Measurements from ENCODE around the gene LIN54. TPM values are rescaled to one million over a fixed set of nuclear protein-coding genes. Genes with fewer than 3 reads are reported as not detected.

LIN54 gene
- total and polyA plus RNA-seq, 2 of the 13 experiments (the other 11 are each of a cell fraction or from before 2014, with no cell fraction given): 25.2 to 32.9 TPM

DNA sequence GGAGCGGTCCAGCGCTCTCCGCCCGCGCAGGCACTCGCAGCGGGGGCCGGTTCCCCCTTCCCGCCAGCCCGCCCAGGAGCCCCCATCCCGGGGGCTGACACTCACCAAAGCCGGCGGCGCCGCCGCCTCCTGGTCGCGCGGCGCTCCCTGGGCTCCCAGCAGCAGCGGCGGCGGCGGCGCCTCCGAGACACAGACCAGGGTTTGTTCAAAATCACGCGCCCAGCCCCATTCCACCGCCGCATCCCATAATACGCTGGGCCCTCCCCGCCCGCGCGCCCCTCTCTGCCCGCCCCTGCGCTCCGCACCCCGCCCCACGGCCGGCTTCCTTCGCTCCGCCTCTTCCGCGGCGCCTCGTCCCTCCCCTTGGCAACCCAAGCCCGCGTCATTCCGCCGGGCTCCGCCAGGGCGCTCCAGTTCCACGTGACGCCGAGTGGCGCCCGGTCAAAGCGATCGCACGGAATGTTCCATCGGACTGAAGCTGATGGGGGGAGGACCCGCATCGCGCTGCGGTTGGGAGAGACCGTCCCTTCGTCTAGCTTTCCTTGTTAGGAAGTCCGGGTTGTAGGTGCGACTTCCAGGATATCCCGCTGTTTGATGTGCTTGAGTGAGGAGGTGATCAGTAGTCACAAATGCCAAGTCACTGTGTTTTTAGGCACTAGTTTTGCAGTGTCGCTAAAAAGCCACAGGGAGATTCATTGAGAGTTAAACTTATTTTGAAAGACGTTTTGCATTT, 2.2 kb upstream of the LIN54 start (continued):
- TF ChIP-seq, protein P1, sequence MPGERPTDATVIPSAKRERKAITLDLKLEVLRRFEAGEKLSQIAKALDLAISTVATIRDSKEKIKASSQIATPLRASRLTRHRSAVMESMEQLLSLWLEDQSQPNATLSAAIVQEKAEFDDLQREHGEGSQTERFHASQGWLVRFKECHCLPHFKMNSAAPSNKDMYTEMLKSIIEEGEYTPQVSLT (CRISPR knock-in tag; IDR thresholded peaks at IDR 0.05; ENCODE audit: borderline replicate concordance, low read depth): no peak
- TF ChIP-seq PPARG (CRISPR knock-in tag; conservative IDR thresholded peaks at IDR 0.05) (peak; percentile 32; the same call in 1 of the 2 replicates), ERF (CRISPR knock-in tag; IDR thresholded peaks at IDR 0.05) (peak; percentile 90), ZNF768 (CRISPR knock-in tag; IDR thresholded peaks at IDR 0.05) (0 out of 2 replicates have a peak, but pooled peaks have one; percentile 13), NR1H2 (CRISPR knock-in tag; IDR thresholded peaks at IDR 0.05; ENCODE audit: borderline replicate concordance, low read depth) (no peak), ZNF724P (CRISPR knock-in tag; IDR thresholded peaks at IDR 0.05; ENCODE audit: borderline replicate concordance) (no peak), TCF7L2 (IDR thresholded peaks at IDR 0.05; ENCODE audit: low read depth, low read length) (no peak), ZNF441 (CRISPR knock-in tag; IDR thresholded peaks at IDR 0.05; ENCODE audit: borderline replicate concordance) (peak; percentile 59; the same call in 1 of the 2 replicates), FOXK2 (IDR thresholded peaks at IDR 0.05) (peak; percentile 97), KLF13 (CRISPR knock-in tag; IDR thresholded peaks at IDR 0.05) (no peak), HDAC6 (IDR thresholded peaks at IDR 0.05; ENCODE audit: low read depth, low read length) (no peak), HNRNPH1 (optimal IDR thresholded peaks at IDR 0.05; ENCODE audit: low read depth, low read length) (no peak), JDP2 (CRISPR knock-in tag; IDR thresholded peaks at IDR 0.05; ENCODE audit: borderline replicate concordance) (no peak), SP2 (CRISPR knock-in tag; IDR thresholded peaks at IDR 0.05) (peak; percentile 64; the same call in 1 of the 2 replicates), POLR2AphosphoS2 (IDR thresholded peaks at IDR 0.05; ENCODE audit: low read depth, low read length) (no peak), NFIC (IDR thresholded peaks at IDR 0.05; ENCODE audit: low read length) (0 out of 2 replicates have a peak, but pooled peaks have one; percentile 54), XBP1 (CRISPR knock-in tag; IDR thresholded peaks at IDR 0.05) (no peak), ZNF558 (CRISPR knock-in tag; IDR thresholded peaks at IDR 0.05; ENCODE audit: borderline replicate concordance) (no peak), JUNB (CRISPR knock-in tag; IDR thresholded peaks at IDR 0.05; ENCODE audit: borderline replicate concordance) (no peak), ZNF382 (CRISPR knock-in tag; IDR thresholded peaks at IDR 0.05; ENCODE audit: borderline replicate concordance) (no peak), ZNF644 (CRISPR knock-in tag; IDR thresholded peaks at IDR 0.05; ENCODE audit: low read depth) (peak; percentile 29; the same call in 1 of the 2 replicates), ZNF577 (CRISPR knock-in tag; IDR thresholded peaks at IDR 0.05; ENCODE audit: borderline replicate concordance, low read depth) (no peak), ZMYM4 (CRISPR knock-in tag; IDR thresholded peaks at IDR 0.05) (peak; percentile 99), CC2D1A (CRISPR knock-in tag; IDR thresholded peaks at IDR 0.05) (no peak)
- TF ChIP-seq, protein P2, sequence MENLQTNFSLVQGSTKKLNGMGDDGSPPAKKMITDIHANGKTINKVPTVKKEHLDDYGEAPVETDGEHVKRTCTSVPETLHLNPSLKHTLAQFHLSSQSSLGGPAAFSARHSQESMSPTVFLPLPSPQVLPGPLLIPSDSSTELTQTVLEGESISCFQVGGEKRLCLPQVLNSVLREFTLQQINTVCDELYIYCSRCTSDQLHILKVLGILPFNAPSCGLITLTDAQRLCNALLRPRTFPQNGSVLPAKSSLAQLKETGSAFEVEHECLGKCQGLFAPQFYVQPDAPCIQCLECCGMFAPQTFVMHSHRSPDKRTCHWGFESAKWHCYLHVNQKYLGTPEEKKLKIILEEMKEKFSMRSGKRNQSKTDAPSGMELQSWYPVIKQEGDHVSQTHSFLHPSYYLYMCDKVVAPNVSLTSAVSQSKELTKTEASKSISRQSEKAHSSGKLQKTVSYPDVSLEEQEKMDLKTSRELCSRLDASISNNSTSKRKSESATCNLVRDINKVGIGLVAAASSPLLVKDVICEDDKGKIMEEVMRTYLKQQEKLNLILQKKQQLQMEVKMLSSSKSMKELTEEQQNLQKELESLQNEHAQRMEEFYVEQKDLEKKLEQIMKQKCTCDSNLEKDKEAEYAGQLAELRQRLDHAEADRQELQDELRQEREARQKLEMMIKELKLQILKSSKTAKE (CRISPR knock-in tag; IDR thresholded peaks at IDR 0.05; ENCODE audit: borderline replicate concordance): peak; percentile 76; the same call in 1 of the 2 replicates
- TF ChIP-seq, protein P3, sequence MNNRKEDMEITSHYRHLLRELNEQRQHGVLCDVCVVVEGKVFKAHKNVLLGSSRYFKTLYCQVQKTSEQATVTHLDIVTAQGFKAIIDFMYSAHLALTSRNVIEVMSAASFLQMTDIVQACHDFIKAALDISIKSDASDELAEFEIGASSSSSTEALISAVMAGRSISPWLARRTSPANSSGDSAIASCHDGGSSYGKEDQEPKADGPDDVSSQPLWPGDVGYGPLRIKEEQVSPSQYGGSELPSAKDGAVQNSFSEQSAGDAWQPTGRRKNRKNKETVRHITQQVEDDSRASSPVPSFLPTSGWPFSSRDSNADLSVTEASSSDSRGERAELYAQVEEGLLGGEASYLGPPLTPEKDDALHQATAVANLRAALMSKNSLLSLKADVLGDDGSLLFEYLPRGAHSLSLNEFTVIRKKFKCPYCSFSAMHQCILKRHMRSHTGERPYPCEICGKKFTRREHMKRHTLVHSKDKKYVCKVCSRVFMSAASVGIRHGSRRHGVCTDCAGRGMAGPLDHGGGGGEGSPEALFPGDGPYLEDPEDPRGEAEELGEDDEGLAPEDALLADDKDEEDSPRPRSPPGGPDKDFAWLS (CRISPR knock-in tag; IDR thresholded peaks at IDR 0.05; ENCODE audit: borderline replicate concordance): no peak
- TF ChIP-seq, protein P4, sequence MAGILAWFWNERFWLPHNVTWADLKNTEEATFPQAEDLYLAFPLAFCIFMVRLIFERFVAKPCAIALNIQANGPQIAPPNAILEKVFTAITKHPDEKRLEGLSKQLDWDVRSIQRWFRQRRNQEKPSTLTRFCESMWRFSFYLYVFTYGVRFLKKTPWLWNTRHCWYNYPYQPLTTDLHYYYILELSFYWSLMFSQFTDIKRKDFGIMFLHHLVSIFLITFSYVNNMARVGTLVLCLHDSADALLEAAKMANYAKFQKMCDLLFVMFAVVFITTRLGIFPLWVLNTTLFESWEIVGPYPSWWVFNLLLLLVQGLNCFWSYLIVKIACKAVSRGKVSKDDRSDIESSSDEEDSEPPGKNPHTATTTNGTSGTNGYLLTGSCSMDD (CRISPR knock-in tag; IDR thresholded peaks at IDR 0.05): no peak
